Left kidney (tissue), 8 donors: ENCODE data around the gene ARPC5. TPM values are rescaled to one million over a fixed set of nuclear protein-coding genes. Genes with fewer than 3 reads are reported as not detected.
A peak's percentile ranks its signal among the peaks of the same experiment; 100 is the strongest.
"Not testable (repeated sequence)": the region's sequence is repeated elsewhere in the genome, so short reads cannot be mapped to it uniquely, and the experiment has no call there.

ENCODE experiments used
- DNase-seq: peaks from one replicate; pipeline ENCODE4 v3.0.0-alpha.2; 2013
- long read RNA-seq, 8 donors: transcript quantifications; one replicate each; lab custom pipeline, GENCODE V29; 2026
- polyA plus RNA-seq: library from polyadenylated mRNA; unstranded; fragments of 120-200 nt; gene quantifications from one replicate; pipeline ENCODE4 v1.2.1, GENCODE V29; 2013; ENCODE audit not compliant: insufficient read length

Gene ARPC5
- 143 TPM for polyA plus RNA-seq
- long read RNA-seq, donor 1, full-length matches to known transcripts = 118 of 137 reads
- long read RNA-seq, donor 1, partial matches to known transcripts = 8 of 137 reads
- long read RNA-seq, donor 1, other reads (novel, unspliced or antisense) = 11 of 137 reads
- long read RNA-seq, donor 2, full-length matches to known transcripts = 124 of 173 reads
- long read RNA-seq, donor 2, partial matches to known transcripts = 39 of 173 reads
- long read RNA-seq, donor 2, other reads (novel, unspliced or antisense) = 10 of 173 reads
- long read RNA-seq, donor 3, full-length matches to known transcripts = 127 of 147 reads
- long read RNA-seq, donor 3, partial matches to known transcripts = 13 of 147 reads
- long read RNA-seq, donor 3, other reads (novel, unspliced or antisense) = 7 of 147 reads
- long read RNA-seq, donor 4, full-length matches to known transcripts = 7 of 7 reads
- long read RNA-seq, donor 4, partial matches to known transcripts = 0 of 7 reads
- long read RNA-seq, donor 4, other reads (novel, unspliced or antisense) = 0 of 7 reads
- long read RNA-seq, donor 5, full-length matches to known transcripts = 186 of 208 reads
- long read RNA-seq, donor 5, partial matches to known transcripts = 11 of 208 reads
- long read RNA-seq, donor 5, other reads (novel, unspliced or antisense) = 11 of 208 reads
- long read RNA-seq, donor 6, full-length matches to known transcripts = 121 of 185 reads
- long read RNA-seq, donor 6, partial matches to known transcripts = 57 of 185 reads
- long read RNA-seq, donor 6, other reads (novel, unspliced or antisense) = 7 of 185 reads
- long read RNA-seq, donor 7, full-length matches to known transcripts = 155 of 189 reads
- long read RNA-seq, donor 7, partial matches to known transcripts = 22 of 189 reads
- long read RNA-seq, donor 7, other reads (novel, unspliced or antisense) = 12 of 189 reads
- long read RNA-seq, donor 8, full-length matches to known transcripts = 62 of 69 reads
- long read RNA-seq, donor 8, partial matches to known transcripts = 0 of 69 reads
- long read RNA-seq, donor 8, other reads (novel, unspliced or antisense) = 7 of 69 reads

DNA sequence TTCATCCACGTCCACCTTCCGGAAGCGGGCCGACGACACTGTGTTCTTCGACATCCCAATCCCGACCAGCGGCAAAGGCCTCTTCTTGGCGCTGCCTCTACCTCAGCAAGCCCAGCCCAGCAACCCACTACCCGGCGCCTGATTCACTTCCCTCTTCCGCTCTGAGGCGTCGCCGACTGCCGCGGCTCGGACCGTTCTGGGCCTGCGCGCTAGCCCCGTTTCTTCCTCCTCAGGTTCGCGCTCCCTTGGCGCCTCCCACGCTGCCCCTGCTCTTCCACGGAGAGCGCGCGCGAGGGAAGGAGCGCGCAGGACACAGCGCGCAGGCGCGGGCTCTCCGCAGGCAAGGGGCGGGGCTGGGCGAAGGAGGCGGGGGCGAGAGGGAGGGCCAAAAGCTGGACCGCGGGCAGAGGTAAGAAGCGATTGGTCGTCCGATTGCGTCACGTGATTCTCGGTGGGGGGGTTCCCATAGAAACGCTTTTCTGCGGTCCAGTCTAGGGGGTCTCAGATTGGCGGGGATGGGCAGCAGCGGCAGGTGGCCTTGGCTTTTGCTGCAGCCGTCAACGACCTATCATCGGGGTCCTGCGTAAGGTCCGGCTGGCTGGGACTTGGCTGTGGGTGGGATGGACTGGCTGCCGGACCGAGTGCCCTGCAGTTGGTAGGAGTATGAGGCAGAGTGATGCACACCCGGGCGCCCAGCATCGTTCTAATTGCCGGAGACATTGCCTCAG, at the start of gene ARPC5:
TSS of gene ARPC5 (minus strand) at position 178 of the 728 bp plus-strand sequence. CDS start at position 54, 124 bp downstream.
- peak; percentile 97 for DNase-seq

DNA sequence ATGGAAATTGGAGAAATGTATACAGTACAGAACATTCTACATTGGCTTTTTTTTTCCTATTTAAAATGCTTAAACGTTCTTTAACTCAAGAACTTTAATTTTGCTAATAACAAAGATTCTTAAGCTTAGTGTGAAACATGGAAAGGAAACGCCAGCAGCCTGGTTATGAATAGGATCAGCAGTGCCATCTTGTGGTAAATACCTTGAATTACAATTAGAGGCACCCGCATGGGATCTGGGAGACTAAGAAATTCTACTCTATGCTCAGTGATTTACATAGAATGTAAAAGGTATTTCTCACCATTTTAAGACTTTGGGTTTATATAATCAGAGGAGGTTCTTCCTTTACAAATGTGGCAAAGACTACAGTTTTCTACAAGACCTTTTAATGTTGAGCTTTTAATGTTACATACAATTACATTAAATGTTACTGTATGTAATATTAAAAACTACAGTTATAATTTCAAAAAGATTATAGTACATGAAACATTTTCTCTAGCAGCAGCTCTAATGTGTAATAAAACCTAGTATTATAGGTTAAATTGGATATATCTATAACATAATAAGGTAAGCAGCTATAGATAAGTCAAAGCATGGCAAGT, 49.6 kb upstream of the ARPC5 start:
- no peak for DNase-seq

DNA sequence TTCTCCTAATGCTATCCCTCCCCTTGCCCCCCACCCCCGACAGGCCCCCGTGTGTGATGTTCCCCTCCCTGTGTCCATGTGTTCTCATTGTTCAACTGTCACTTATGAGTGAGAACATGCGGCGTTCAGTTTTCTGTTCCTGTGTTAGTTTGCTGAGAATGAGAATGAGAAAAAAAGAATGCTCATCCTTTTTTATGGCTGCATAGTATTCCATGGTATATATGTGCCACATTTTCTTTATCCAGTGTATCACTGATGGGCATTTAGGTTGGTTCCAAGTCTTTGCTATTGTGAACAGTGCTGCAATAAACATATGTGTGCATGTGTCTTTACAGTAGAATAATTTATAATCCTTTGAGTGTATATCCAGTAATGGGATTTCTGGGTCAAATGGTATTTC, 43.8 kb upstream of the ARPC5 start:
- not testable (repeated sequence) for DNase-seq

DNA sequence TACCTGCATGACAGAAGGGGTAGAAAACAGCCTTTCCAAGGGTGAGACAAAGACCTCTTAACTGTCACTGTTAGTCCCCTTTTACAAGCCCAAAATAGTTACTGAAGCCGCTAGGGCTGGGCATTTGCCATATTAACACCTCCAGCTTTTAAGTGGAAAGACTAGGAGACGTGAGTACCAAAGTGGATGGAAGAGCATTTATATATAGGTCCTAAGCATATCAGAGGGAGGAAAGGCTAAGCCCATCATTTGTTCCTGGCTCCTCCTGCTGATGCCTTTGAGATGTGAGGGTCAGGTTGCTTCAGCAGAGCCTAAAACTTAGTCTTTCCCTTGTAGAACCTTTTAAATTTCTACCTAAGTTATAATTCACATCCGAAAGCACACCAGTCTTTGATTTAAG, 43.2 kb upstream of the ARPC5 start:
- no peak for DNase-seq

DNA sequence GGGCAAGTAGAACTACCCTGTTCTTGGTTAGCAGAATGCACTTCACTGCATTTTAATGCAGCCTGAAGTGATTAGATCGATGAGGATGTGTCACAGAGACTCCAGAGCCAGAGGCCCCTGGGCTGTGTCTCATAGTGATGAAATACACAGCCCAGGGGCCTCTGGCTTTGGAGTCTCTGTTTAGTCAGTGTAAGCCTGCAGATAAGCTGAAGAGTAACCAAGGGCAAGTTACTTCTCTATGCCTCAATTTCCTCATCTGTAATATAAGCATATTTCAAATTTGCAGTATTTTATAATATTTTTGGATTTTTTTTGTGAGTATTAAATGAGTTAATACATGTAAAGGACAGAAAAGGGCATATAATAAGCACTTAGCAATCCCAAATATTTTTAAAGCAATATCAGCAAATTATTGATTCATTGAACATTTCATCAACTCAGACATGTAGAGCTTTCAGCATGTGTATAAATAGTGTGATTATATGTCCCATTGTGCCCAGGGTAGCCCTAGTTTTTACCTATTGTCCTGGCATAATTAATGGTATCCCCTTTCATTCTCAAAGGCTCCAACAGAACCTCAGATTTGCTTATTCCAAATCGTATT, 41.1 kb upstream of the ARPC5 start:
- no peak for DNase-seq

- no peak for DNase-seq
Observed at GRCh38 chr1:183675883-183676585, 40.5 kb upstream of the ARPC5 start.

- no peak for DNase-seq
Observed at GRCh38 chr1:183675381-183675780, 39.8 kb upstream of the ARPC5 start.

GRCh38 chr1:183674886-183675285, 39.3 kb upstream of the ARPC5 start:
- DNase-seq = no peak

GRCh38 chr1:183674339-183674738, 38.8 kb upstream of the ARPC5 start:
- no peak for DNase-seq

- DNase-seq = no peak
Observed at GRCh38 chr1:183673605-183674323, 38.2 kb upstream of the ARPC5 start.

- no peak for DNase-seq
Observed at GRCh38 chr1:183670169-183670568, 34.6 kb upstream of the ARPC5 start.

GRCh38 chr1:183656355-183656754, 20.8 kb upstream of the ARPC5 start:
- DNase-seq = no peak

- peak; percentile 89 for DNase-seq
Observed at GRCh38 chr1:183655562-183656075, 20.0 kb upstream of the ARPC5 start.

GRCh38 chr1:183654706-183655105, 19.1 kb upstream of the ARPC5 start:
- no peak for DNase-seq

- no peak for DNase-seq
Observed at GRCh38 chr1:183653876-183654451, 18.4 kb upstream of the ARPC5 start.

DNA sequence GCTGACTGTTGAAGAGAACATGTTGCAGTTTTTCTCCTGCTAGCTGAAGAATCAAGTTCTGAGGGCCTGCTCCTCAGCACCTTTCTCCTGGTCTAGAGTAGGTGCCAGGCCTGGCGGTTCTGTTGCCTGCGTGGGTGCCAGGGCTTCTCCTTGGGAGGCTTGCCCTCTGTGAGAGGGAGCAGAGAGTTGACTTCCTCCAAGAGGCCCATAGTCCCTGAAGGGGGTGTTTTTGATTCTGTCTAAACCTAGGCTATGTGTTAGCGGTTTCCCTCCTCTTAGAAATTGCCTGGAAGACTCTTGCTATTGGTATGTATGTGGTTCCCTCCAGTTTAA, 17.8 kb upstream of the ARPC5 start:
- no peak for DNase-seq

GRCh38 chr1:183652547-183653461, 17.2 kb upstream of the ARPC5 start, which contains the start of gene APOBEC4:
APOBEC4 (minus strand) TSS chr1:183653316; CDS start chr1:183648781, 4,535 bp downstream.
- no peak for DNase-seq

DNA sequence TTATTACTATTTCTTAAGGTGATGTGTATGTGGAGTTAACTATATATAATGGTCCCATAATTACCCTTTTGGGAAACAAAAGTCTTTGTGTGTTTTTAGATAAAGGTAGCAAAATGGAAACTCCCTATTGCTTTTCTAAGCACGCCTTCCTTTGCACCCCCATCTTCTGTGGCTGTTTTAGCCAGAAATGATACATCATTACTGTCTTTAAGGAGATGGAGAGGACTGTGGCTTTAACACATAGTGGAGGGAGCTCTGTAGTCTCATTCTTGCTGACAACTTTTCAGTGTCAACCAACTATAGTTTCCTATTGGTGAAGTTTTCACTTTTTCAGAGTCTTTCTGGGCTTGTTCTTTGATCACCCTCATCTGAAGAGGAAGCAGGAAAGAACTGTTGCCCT, 16.5 kb upstream of the ARPC5 start:
- no peak for DNase-seq
